Karpas-422 (cell line): Measurements from ENCODE around the gene SLC4A4. TPM values are rescaled to one million over a fixed set of nuclear protein-coding genes. Genes with fewer than 3 reads are reported as not detected.

Source experiments
- DNase-seq: peaks from one replicate; pipeline ENCODE4 v3.0.0-alpha.2; 2015
- H2AFZ ChIP-seq: fragments of 200-600 bp; sonication (generic); 2 replicates; pipeline ENCODE4 v1.6.1; 2014; ENCODE audit warnings: antibody characterized with exemption, low read length, mixed read lengths
- H3K27ac ChIP-seq: fragments of 200-600 bp; sonication (generic); 2 replicates; pipeline ENCODE4 v1.5.1; 2014; ENCODE audit warnings: mild to moderate bottlenecking, low read length, moderate library complexity
- H3K27me3 ChIP-seq: fragments of 200-600 bp; sonication (generic); 2 replicates; pipeline ENCODE4 v1.6.1; 2014; ENCODE audit warnings: low read length, mixed read lengths
- H3K36me3 ChIP-seq: fragments of 200-600 bp; sonication (generic); 2 replicates; pipeline ENCODE4 v1.6.1; 2014; ENCODE audit warnings: low read length, mixed read lengths; ENCODE audit not compliant: insufficient read depth
- H3K4me1 ChIP-seq: fragments of 200-600 bp; sonication (generic); 2 replicates; pipeline ENCODE4 v1.6.1; 2014; ENCODE audit warnings: mild to moderate bottlenecking, low read length, mixed read lengths
- H3K4me2 ChIP-seq: fragments of 200-600 bp; sonication (generic); 2 replicates; pipeline ENCODE4 v1.6.1; 2014; ENCODE audit warnings: low read length, low read depth, mild to moderate bottlenecking; ENCODE audit not compliant: poor library complexity, severe bottlenecking
- H3K4me3 ChIP-seq: fragments of 200-600 bp; sonication (generic); 2 replicates; pipeline ENCODE4 v1.5.1; 2014; ENCODE audit warnings: mild to moderate bottlenecking, antibody characterized with exemption, low read length, mixed read lengths
- H3K79me2 ChIP-seq: fragments of 200-600 bp; sonication (generic); 2 replicates; pipeline ENCODE4 v1.6.1; 2014; ENCODE audit warnings: mild to moderate bottlenecking, low read length, mixed read lengths
- H3K9ac ChIP-seq: fragments of 200-600 bp; sonication (generic); 2 replicates; pipeline ENCODE4 v1.6.0; 2014; ENCODE audit warnings: low read length
- H3K9me2 ChIP-seq: fragments of 200-600 bp; sonication (generic), shearing (Covaris generic); replicated peaks from 2 replicates; pipeline ENCODE4 v1.6.0; 2014; ENCODE audit warnings: mild to moderate bottlenecking, low read length, moderate library complexity; ENCODE audit not compliant: insufficient read depth
- H3K9me3 ChIP-seq: fragments of 300-700, 200-600 bp; sonication (generic); 2 replicates; pipeline ENCODE4 v1.6.1; 2014; ENCODE audit warnings: low read length, mixed read lengths
- H4K20me1 ChIP-seq: fragments of 200-600 bp; sonication (generic); 2 replicates; pipeline ENCODE4 v1.6.1; 2014; ENCODE audit warnings: mild to moderate bottlenecking, antibody characterized with exemption, low read length, low read depth; ENCODE audit not compliant: insufficient read depth
- total RNA-seq: library from RNA; depleted of rRNA; stranded (reverse); fragments of >200 nt; shearing (Covaris generic); gene quantifications from 2 replicates; pipeline ENCODE4 v1.2.3, GENCODE V29; 2014; ENCODE audit warnings: low replicate concordance

SLC4A4 gene
- total RNA-seq, 1 experiment from 2014 or later = 0.22 TPM

- Histone ChIP-seq H3K27ac (no peak overlapping the region), H3K4me1 (no peaks in the 10 kb centered on the region), H3K36me3 (no peaks in the 10 kb centered on the region), H3K79me2 (no peaks in the 10 kb centered on the region), H4K20me1 (no peaks in the 10 kb centered on the region), H3K27me3 (no peaks in the 10 kb centered on the region), H3K9me3 (no peaks in the 10 kb centered on the region), H3K4me3 (no peak overlapping the region), H2AFZ (no peak overlapping the region), H3K9ac (no peak overlapping the region), H3K4me2 (no peak overlapping the region), H3K9me2 (no peaks in the 10 kb centered on the region)
- no peak for DNase-seq
Measured at GRCh38 chr4:71446479-71447081, 107.8 kb downstream of the SLC4A4 start.

DNA sequence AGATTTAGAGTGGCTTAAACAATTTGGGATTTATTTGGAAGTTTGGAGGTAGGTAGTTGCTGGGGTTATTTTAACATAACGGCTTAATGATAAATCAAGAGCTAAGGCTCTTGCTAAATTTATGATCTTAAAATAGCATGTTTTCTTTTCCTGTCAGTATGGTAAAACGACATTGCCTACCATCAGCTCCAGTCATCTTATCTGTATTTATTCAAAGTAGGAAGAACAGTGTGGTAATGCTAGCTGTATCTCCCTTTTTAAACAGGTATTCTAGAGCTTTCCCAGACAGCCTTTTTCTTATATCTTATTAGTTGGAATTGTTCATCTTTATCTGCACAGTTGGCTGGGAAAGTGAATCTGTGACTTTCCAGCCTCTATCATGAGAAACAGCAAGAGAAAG lies 110.2 kb downstream of the SLC4A4 start:
- no peaks in the 10 kb centered on the region for H3K27me3 ChIP-seq
- H3K9me2 ChIP-seq = no peaks in the 10 kb centered on the region
- no peaks in the 10 kb centered on the region for H3K79me2 ChIP-seq
- DNase-seq = no peak
- no peak overlapping the region for H3K9ac ChIP-seq
- no peaks in the 10 kb centered on the region for H3K36me3 ChIP-seq
- no peaks in the 10 kb centered on the region for H4K20me1 ChIP-seq
- no peak overlapping the region for H3K4me2 ChIP-seq
- no peak overlapping the region for H2AFZ ChIP-seq
- no peaks in the 10 kb centered on the region for H3K4me1 ChIP-seq
- H3K27ac ChIP-seq = no peak overlapping the region
- no peaks in the 10 kb centered on the region for H3K9me3 ChIP-seq
- no peak overlapping the region for H3K4me3 ChIP-seq

DNA sequence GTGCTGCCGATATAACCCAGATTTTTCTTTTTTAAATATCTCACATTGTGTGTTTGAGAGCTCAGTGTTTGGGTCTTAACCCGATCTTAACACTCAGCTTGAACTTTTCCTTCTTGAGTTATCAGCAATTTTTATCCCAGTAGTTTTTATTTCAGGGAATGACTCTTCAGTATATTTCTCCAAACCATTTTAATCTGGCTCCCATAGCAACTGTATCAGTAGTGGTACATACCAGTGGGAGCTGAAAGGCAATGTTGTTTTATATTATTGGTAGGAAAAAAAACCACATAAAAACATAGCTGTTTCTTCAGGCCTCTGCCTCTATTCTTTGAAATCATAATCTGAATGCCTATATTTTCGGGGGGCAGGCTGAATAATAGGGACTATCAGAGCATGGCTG lies 111.1 kb downstream of the SLC4A4 start:
- Histone ChIP-seq H3K9me3 (no peaks in the 10 kb centered on the region), H3K36me3 (no peaks in the 10 kb centered on the region), H2AFZ (no peak overlapping the region), H3K9ac (no peak overlapping the region), H3K79me2 (no peaks in the 10 kb centered on the region), H3K27ac (no peak overlapping the region), H3K9me2 (no peaks in the 10 kb centered on the region), H3K4me2 (no peak overlapping the region), H3K4me3 (no peak overlapping the region), H3K27me3 (no peaks in the 10 kb centered on the region), H3K4me1 (no peaks in the 10 kb centered on the region), H4K20me1 (no peaks in the 10 kb centered on the region)
- no peak for DNase-seq

GRCh38 chr4:71453531-71453930 lies 114.7 kb downstream of the SLC4A4 start:
- Histone ChIP-seq H3K36me3 (no peaks in the 10 kb centered on the region), H3K4me1 (no peaks in the 10 kb centered on the region), H3K4me3 (no peak overlapping the region), H2AFZ (no peak overlapping the region), H3K79me2 (no peaks in the 10 kb centered on the region), H3K4me2 (no peak overlapping the region), H3K27me3 (no peaks in the 10 kb centered on the region), H3K9me3 (no peaks in the 10 kb centered on the region), H4K20me1 (no peaks in the 10 kb centered on the region), H3K27ac (no peak overlapping the region), H3K9me2 (no peaks in the 10 kb centered on the region), H3K9ac (no peak overlapping the region)
- DNase-seq = no peak

- H4K20me1 ChIP-seq = no peaks in the 10 kb centered on the region
- no peak overlapping the region for H3K9ac ChIP-seq
- H3K4me3 ChIP-seq = no peak overlapping the region
- H2AFZ ChIP-seq = no peak overlapping the region
- H3K4me1 ChIP-seq = no peaks in the 10 kb centered on the region
- no peaks in the 10 kb centered on the region for H3K9me3 ChIP-seq
- H3K79me2 ChIP-seq = no peaks in the 10 kb centered on the region
- no peaks in the 10 kb centered on the region for H3K9me2 ChIP-seq
- no peak overlapping the region for H3K27ac ChIP-seq
- DNase-seq = no peak
- no peaks in the 10 kb centered on the region for H3K36me3 ChIP-seq
- H3K4me2 ChIP-seq = no peak overlapping the region
- no peaks in the 10 kb centered on the region for H3K27me3 ChIP-seq
Measured at GRCh38 chr4:71456841-71457240, 118.0 kb downstream of the SLC4A4 start.

GRCh38 chr4:71460371-71460770 lies 121.6 kb downstream of the SLC4A4 start:
- no peaks in the 10 kb centered on the region for H3K9me3 ChIP-seq
- no peaks in the 10 kb centered on the region for H4K20me1 ChIP-seq
- no peak overlapping the region for H3K27ac ChIP-seq
- no peaks in the 10 kb centered on the region for H3K79me2 ChIP-seq
- H3K9me2 ChIP-seq = no peaks in the 10 kb centered on the region
- no peak for DNase-seq
- no peak overlapping the region for H3K4me2 ChIP-seq
- H2AFZ ChIP-seq = no peak overlapping the region
- H3K27me3 ChIP-seq = no peaks in the 10 kb centered on the region
- no peaks in the 10 kb centered on the region for H3K4me1 ChIP-seq
- H3K36me3 ChIP-seq = no peaks in the 10 kb centered on the region
- H3K4me3 ChIP-seq = no peak overlapping the region
- no peak overlapping the region for H3K9ac ChIP-seq

- H3K9me2 ChIP-seq = no peaks in the 10 kb centered on the region
- no peak overlapping the region for H3K4me2 ChIP-seq
- H3K27ac ChIP-seq = no peak overlapping the region
- H3K9ac ChIP-seq = no peak overlapping the region
- no peaks in the 10 kb centered on the region for H3K36me3 ChIP-seq
- H3K79me2 ChIP-seq = no peaks in the 10 kb centered on the region
- H3K27me3 ChIP-seq = no peaks in the 10 kb centered on the region
- H4K20me1 ChIP-seq = no peaks in the 10 kb centered on the region
- H2AFZ ChIP-seq = no peak overlapping the region
- H3K4me3 ChIP-seq = no peak overlapping the region
- H3K9me3 ChIP-seq = no peaks in the 10 kb centered on the region
- H3K4me1 ChIP-seq = no peaks in the 10 kb centered on the region
- DNase-seq = no peak
Measured at GRCh38 chr4:71461422-71461821, 122.6 kb downstream of the SLC4A4 start.

GRCh38 chr4:71466775-71467174 lies 128.0 kb downstream of the SLC4A4 start:
- no peak overlapping the region for H3K27ac ChIP-seq
- no peak overlapping the region for H3K9ac ChIP-seq
- H2AFZ ChIP-seq = no peak overlapping the region
- no peaks in the 10 kb centered on the region for H3K9me2 ChIP-seq
- no peaks in the 10 kb centered on the region for H3K27me3 ChIP-seq
- no peaks in the 10 kb centered on the region for H3K79me2 ChIP-seq
- no peaks in the 10 kb centered on the region for H3K9me3 ChIP-seq
- no peaks in the 10 kb centered on the region for H3K36me3 ChIP-seq
- no peak overlapping the region for H3K4me3 ChIP-seq
- H3K4me2 ChIP-seq = no peak overlapping the region
- no peaks in the 10 kb centered on the region for H4K20me1 ChIP-seq
- H3K4me1 ChIP-seq = no peaks in the 10 kb centered on the region
- DNase-seq = no peak
